B cell (primary cell): ENCODE measurements around the gene TRAPPC12.

Source experiments
- CTCF ChIP-seq: fragments of 200-600 bp; IDR thresholded peaks from one replicate; pipeline ENCODE4 v1.8.0; 2022; ENCODE audit warnings: antibody characterized with exemption, mild to moderate bottlenecking
- EZH2 ChIP-seq: IDR thresholded peaks from 2 replicates; pipeline ENCODE4 v1.6.1; 2012; ENCODE audit warnings: borderline replicate concordance, low read depth, mild to moderate bottlenecking, moderate library complexity, low read length; ENCODE audit not compliant: insufficient read depth, poor library complexity, severe bottlenecking

GRCh38 chr2:3450385-3451010 lies 71.0 kb downstream of the TRAPPC12 start:
- TF ChIP-seq CTCF (no peak), EZH2 (no peak)
